ENCODE data around the gene LIFR. TPM values are rescaled to one million over a fixed set of nuclear protein-coding genes. Genes with fewer than 3 reads are reported as not detected.

The LIFR gene
- total RNA-seq, 1 experiment from 2014 or later = 91.3 TPM

- ATAC-seq = no peak
- Histone ChIP-seq H3K4me1 (ENCODE audit: control insufficient read depth, insufficient read depth, low read length) (no peaks in the 10 kb centered on the region), H3K4me3 (ENCODE audit: low read depth in 2 of 2, low read length in 2 of 2) (no peak overlapping the region), H3K27me3 (ENCODE audit: control insufficient read depth, insufficient read depth, low read length) (peaks cover 11% of the 10 kb centered on the region), H3K9me3 (ENCODE audit: control insufficient read depth, insufficient read depth, low read depth, low read length) (no peaks in the 10 kb centered on the region), H3K27ac (ENCODE audit: low read length) (no peak overlapping the region), H3K36me3 (ENCODE audit: control insufficient read depth, insufficient read depth, low read length) (no peaks in the 10 kb centered on the region)
- in situ Hi-C loops (cut with HindIII; ENCODE audit: low pct_unique_long_range_greater_than_20kb, low sequenced_read_pairs) (no loop called here), intact Hi-C loops (cut with micrococcal nuclease; ENCODE audit: unreplicated experiment) (no loop called here)
- TF ChIP-seq, protein P1, sequence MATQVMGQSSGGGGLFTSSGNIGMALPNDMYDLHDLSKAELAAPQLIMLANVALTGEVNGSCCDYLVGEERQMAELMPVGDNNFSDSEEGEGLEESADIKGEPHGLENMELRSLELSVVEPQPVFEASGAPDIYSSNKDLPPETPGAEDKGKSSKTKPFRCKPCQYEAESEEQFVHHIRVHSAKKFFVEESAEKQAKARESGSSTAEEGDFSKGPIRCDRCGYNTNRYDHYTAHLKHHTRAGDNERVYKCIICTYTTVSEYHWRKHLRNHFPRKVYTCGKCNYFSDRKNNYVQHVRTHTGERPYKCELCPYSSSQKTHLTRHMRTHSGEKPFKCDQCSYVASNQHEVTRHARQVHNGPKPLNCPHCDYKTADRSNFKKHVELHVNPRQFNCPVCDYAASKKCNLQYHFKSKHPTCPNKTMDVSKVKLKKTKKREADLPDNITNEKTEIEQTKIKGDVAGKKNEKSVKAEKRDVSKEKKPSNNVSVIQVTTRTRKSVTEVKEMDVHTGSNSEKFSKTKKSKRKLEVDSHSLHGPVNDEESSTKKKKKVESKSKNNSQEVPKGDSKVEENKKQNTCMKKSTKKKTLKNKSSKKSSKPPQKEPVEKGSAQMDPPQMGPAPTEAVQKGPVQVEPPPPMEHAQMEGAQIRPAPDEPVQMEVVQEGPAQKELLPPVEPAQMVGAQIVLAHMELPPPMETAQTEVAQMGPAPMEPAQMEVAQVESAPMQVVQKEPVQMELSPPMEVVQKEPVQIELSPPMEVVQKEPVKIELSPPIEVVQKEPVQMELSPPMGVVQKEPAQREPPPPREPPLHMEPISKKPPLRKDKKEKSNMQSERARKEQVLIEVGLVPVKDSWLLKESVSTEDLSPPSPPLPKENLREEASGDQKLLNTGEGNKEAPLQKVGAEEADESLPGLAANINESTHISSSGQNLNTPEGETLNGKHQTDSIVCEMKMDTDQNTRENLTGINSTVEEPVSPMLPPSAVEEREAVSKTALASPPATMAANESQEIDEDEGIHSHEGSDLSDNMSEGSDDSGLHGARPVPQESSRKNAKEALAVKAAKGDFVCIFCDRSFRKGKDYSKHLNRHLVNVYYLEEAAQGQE (IDR thresholded peaks at IDR 0.05; ENCODE audit: insufficient read depth in 1 of 2, low read depth in 2 of 2, low read length in 1 of 2) = no peak
- no peak for TF ChIP-seq TCF7L2 (IDR thresholded peaks at IDR 0.05; ENCODE audit: low read depth, low read length)
- TF ChIP-seq SIN3A (IDR thresholded peaks at IDR 0.05; ENCODE audit: borderline replicate concordance, insufficient read depth, low read depth, low read length) = no peak
- no peak for TF ChIP-seq POLR2AphosphoS5 (IDR thresholded peaks at IDR 0.05; ENCODE audit: low read depth, low read length)
- TF ChIP-seq, protein P2, sequence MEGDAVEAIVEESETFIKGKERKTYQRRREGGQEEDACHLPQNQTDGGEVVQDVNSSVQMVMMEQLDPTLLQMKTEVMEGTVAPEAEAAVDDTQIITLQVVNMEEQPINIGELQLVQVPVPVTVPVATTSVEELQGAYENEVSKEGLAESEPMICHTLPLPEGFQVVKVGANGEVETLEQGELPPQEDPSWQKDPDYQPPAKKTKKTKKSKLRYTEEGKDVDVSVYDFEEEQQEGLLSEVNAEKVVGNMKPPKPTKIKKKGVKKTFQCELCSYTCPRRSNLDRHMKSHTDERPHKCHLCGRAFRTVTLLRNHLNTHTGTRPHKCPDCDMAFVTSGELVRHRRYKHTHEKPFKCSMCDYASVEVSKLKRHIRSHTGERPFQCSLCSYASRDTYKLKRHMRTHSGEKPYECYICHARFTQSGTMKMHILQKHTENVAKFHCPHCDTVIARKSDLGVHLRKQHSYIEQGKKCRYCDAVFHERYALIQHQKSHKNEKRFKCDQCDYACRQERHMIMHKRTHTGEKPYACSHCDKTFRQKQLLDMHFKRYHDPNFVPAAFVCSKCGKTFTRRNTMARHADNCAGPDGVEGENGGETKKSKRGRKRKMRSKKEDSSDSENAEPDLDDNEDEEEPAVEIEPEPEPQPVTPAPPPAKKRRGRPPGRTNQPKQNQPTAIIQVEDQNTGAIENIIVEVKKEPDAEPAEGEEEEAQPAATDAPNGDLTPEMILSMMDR (IDR thresholded peaks at IDR 0.05) = no peak
- POLR2A ChIA-PET = no interaction called here
- CTCF ChIA-PET = no interaction called here
- no peak for DNase-seq (ENCODE audit: low read depth, low spot score)
- BruUV-seq (replicated peaks) = no TSS peak
Observed at GRCh38 chr5:38426986-38427950, 129.2 kb downstream of the LIFR start.

- no peak for DNase-seq (ENCODE audit: low read depth, low spot score)
- no peak overlapping the region for H3K27ac ChIP-seq (ENCODE audit: low read length)
- POLR2A ChIA-PET = no interaction called here
Observed at GRCh38 chr5:38426490-38426889, 130.0 kb downstream of the LIFR start.

More at GRCh38 chr5:38426490-38426889, 130.0 kb downstream of the LIFR start:
- intact Hi-C loops (cut with micrococcal nuclease; ENCODE audit: unreplicated experiment) (no loop called here), in situ Hi-C loops (cut with HindIII; ENCODE audit: low pct_unique_long_range_greater_than_20kb, low sequenced_read_pairs) (no loop called here)
- no peaks in the 10 kb centered on the region for H3K4me1 ChIP-seq (ENCODE audit: control insufficient read depth, insufficient read depth, low read length)
- peaks cover 11% of the 10 kb centered on the region for H3K27me3 ChIP-seq (ENCODE audit: control insufficient read depth, insufficient read depth, low read length)
- CTCF ChIA-PET = no interaction called here
- H3K4me3 ChIP-seq (ENCODE audit: low read depth in 2 of 2, low read length in 2 of 2) = no peak overlapping the region
- no peak for ATAC-seq
- BruUV-seq (replicated peaks) = no TSS peak
- no peaks in the 10 kb centered on the region for H3K36me3 ChIP-seq (ENCODE audit: control insufficient read depth, insufficient read depth, low read length)
- TF ChIP-seq POLR2AphosphoS5 (IDR thresholded peaks at IDR 0.05; ENCODE audit: low read depth, low read length) (no peak), TCF7L2 (IDR thresholded peaks at IDR 0.05; ENCODE audit: low read depth, low read length) (no peak), SIN3A (IDR thresholded peaks at IDR 0.05; ENCODE audit: borderline replicate concordance, insufficient read depth, low read depth, low read length) (no peak)
- TF ChIP-seq, protein P2 (IDR thresholded peaks at IDR 0.05) = no peak
- TF ChIP-seq, protein P1 (IDR thresholded peaks at IDR 0.05; ENCODE audit: insufficient read depth in 1 of 2, low read depth in 2 of 2, low read length in 1 of 2) = no peak
- H3K9me3 ChIP-seq (ENCODE audit: control insufficient read depth, insufficient read depth, low read depth, low read length) = no peaks in the 10 kb centered on the region
